Choroid plexus epithelial cell (primary cell): ENCODE measurements around the gene MMADHC.
"Not testable (repeated sequence)": the region's sequence is repeated elsewhere in the genome, so short reads cannot be mapped to it uniquely, and the experiment has no call there.

Source experiments
- DNase-seq: peaks from one replicate; pipeline ENCODE4 v3.0.0-alpha.2; 2010; ENCODE audit warnings: low read depth
- H3K4me3 ChIP-seq: 2 replicates; pipeline ENCODE4 v1.5.1; 2011; ENCODE audit warnings: low read depth, mild to moderate bottlenecking, control low read depth, low read length, moderate library complexity
- TF ChIP-seq, protein P1 (sequence below): conservative IDR thresholded peaks from 2 replicates; pipeline ENCODE4 v1.5.1; 2011; ENCODE audit warnings: low read depth, mild to moderate bottlenecking, control low read depth, inconsistent platforms, low read length, moderate library complexity

Gene MMADHC

DNA sequence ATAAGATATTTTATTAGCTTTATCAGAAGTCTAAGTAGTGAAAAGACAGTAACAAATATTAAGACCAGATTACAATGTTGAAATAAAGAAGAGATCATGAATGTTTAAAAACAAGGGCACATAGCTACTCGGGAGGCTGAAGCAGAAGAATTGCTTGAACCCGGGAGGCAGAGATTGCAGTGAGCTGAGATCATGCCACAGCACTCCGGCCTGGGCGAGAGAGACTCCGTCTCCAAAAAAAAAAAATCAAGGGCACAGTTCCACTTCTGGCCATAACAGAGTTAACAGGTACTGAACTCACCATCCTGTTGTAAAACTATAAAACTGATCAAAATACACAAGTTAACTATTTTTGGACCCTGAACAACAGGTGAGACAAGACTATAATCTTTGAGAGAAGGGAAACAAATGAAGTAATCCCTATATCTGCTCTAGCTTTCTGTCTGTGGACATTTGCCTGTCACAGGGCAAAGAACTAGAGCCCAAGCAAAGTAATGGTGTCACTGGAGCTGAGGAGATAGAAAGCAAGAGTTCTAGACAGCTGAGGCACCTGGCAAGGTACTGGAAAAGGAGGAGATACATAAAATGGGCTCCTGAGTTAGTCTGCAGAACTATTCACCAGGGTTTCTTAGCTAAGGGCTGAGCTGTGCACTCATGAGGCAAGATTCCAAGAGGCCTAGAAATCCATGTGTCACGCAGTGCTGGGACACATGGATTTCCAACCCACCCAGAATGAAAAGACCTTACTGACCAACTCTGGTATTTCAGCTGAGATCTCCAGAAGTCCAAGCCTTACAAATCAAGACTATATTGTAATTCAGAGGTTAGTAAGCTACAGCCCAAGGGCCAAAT is 15.2 kb downstream of the MMADHC start:
- TF ChIP-seq, protein P1, sequence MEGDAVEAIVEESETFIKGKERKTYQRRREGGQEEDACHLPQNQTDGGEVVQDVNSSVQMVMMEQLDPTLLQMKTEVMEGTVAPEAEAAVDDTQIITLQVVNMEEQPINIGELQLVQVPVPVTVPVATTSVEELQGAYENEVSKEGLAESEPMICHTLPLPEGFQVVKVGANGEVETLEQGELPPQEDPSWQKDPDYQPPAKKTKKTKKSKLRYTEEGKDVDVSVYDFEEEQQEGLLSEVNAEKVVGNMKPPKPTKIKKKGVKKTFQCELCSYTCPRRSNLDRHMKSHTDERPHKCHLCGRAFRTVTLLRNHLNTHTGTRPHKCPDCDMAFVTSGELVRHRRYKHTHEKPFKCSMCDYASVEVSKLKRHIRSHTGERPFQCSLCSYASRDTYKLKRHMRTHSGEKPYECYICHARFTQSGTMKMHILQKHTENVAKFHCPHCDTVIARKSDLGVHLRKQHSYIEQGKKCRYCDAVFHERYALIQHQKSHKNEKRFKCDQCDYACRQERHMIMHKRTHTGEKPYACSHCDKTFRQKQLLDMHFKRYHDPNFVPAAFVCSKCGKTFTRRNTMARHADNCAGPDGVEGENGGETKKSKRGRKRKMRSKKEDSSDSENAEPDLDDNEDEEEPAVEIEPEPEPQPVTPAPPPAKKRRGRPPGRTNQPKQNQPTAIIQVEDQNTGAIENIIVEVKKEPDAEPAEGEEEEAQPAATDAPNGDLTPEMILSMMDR: no peak

DNA sequence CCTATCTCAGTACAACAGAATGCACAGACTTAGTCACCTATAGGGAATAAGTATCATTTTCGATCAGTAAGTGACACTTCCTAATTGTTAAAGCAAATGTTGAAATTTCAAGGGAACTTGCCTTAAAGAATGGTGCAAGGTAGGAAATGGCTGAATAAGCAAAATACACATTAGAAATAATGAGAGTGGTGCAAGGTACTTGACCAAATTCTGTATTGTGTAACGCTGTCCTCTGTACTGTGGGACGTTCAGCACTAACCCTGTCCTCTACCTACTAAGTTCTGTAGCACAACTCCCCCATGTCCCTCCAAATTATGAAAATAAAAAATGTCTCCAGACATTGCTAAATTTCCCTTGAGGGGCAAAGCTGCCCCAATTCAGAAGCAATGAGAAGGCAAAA is 19.4 kb downstream of the MMADHC start:
- DNase-seq: no peak
- TF ChIP-seq, protein P1: no peak
- H3K4me3 ChIP-seq: no peak overlapping the region

More for the DNA sequence above, 15.2 kb downstream of the MMADHC start:
- H3K4me3 ChIP-seq: no peak overlapping the region
- no peak for DNase-seq

GRCh38 chr2:149566652-149567051 is 20.9 kb downstream of the MMADHC start:
- TF ChIP-seq, protein P1: no peak
- no peak overlapping the region for H3K4me3 ChIP-seq
- DNase-seq: no peak

DNA sequence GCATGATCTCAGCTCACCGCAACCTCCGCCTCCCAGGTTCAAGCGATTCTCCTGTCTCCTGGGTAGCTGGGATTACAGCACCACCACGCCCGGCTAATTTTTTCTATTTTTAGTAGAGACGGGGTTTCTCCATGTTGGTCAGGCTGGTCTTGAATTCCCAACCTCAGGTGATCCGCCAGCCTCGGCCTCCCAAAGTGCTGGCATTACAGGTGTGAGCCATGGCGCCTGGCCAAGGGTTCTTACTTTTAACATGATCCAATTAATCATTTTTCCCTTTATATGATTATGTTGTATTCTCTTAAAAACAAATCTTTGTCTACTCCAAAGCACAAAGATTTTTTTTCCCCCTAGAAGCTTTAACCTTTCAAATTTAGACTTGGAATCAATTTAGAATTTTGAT is 21.9 kb downstream of the MMADHC start:
- H3K4me3 ChIP-seq, DNase-seq: not testable (repeated sequence)

DNA sequence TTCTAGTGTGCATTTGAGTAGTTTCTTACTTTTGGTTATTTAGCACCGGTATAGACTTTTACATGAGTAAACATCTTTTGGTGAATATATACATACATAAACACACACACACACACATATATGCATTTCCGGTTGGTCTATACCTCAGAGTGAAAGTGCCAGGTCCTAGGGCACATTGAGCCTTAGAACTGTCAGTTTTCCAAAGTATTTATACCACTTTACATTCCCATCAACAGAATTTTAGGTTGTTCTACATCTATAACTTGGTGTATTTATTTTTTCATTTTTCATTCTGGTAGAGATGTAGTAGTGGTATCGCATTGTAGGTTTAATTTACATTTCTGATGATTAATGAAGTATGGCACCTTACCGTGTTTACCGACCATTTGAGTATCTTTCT is 22.6 kb downstream of the MMADHC start:
- DNase-seq: no peak
- no peak overlapping the region for H3K4me3 ChIP-seq
- TF ChIP-seq, protein P1: no peak

DNA sequence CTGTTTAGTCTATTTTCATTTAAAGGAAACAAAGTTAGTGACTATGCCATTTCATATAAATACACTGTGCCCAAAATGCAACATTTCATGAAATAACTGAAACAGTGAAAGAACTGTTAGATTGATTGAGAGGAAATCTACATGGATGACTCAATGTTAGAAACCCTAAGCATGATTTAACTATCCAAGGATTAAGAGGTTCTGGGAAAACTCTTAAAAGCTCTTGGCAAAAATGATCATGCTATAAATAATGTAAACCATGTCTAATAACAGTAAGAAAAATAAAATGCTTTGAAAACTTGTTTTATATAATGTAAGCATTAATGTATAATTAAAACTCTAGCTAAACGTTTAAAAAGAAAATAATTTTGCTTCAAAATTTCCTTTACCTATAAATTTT is 23.5 kb downstream of the MMADHC start:
- no peak overlapping the region for H3K4me3 ChIP-seq
- no peak for DNase-seq
- TF ChIP-seq, protein P1: no peak

- DNase-seq: peak; percentile 67
- TF ChIP-seq, protein P1: no peak
- H3K4me3 ChIP-seq: peak overlapping the region; percentile 7
Observed at GRCh38 chr2:149562324-149562723, 25.3 kb downstream of the MMADHC start.
